ENCODE data around the gene NCAPG2. TPM values are rescaled to one million over a fixed set of nuclear protein-coding genes. Genes with fewer than 3 reads are reported as not detected.

NCAPG2 gene
- total and polyA plus RNA-seq, 2 experiments from 2014 or later: 38.7 to 91.2 TPM

GRCh38 chr7:158727690-158728089 is 23.1 kb upstream of the NCAPG2 start (continued):
- TF ChIP-seq CTCF (conservative IDR thresholded peaks at IDR 0.05; ENCODE audit: low read depth in 2 of 2) (no peak), EZH2phosphoT487 (IDR thresholded peaks at IDR 0.05; ENCODE audit: unreplicated experiment) (no peak), NANOG (IDR thresholded peaks at IDR 0.05; ENCODE audit: borderline replicate concordance) (no peak), CREB1 (CRISPR knock-in tag; IDR thresholded peaks at IDR 0.05; ENCODE audit: low read depth) (no peak)

GRCh38 chr7:158726277-158726807 is 21.7 kb upstream of the NCAPG2 start:
- no peaks in the 10 kb centered on the region for H3K36me3 ChIP-seq (ENCODE audit: insufficient read depth)
- no peak overlapping the region for H3K4me3 Mint-ChIP-seq
- no peak for DNase-seq (ENCODE audit: low spot score)
- H3K9me2 ChIP-seq (ENCODE audit: insufficient read depth): 0 out of 2 replicates have a peak, but pooled peaks cover 4% of the 10 kb centered on the region
- no peak overlapping the region for H3K4me3 ChIP-seq
- no peak overlapping the region for H3K27ac Mint-ChIP-seq
- TF ChIP-seq ETS1 (IDR thresholded peaks at IDR 0.05) (no peak), EZH2 (IDR thresholded peaks at IDR 0.05; ENCODE audit: low read depth, unreplicated experiment) (no peak), ZNF331 (CRISPR knock-in tag; IDR thresholded peaks at IDR 0.05; ENCODE audit: low read depth) (no peak), ZNF462 (CRISPR knock-in tag; IDR thresholded peaks at IDR 0.05) (no peak), POLR2AphosphoS5 (IDR thresholded peaks at IDR 0.05; ENCODE audit: low read depth) (no peak), JUNB (IDR thresholded peaks at IDR 0.05; ENCODE audit: unreplicated experiment) (no peak), STAT1 (IDR thresholded peaks at IDR 0.05; ENCODE audit: unreplicated experiment) (no peak), NANOG (IDR thresholded peaks at IDR 0.05; ENCODE audit: borderline replicate concordance) (no peak), ZNF114 (CRISPR knock-in tag; IDR thresholded peaks at IDR 0.05) (no peak), CTCF (conservative IDR thresholded peaks at IDR 0.05; ENCODE audit: low read depth in 2 of 2) (no peak)
- H2AFZ ChIP-seq: no peak overlapping the region
- H3K79me2 ChIP-seq (replicated peaks; ENCODE audit: insufficient read depth): no peaks in the 10 kb centered on the region
- no peaks in the 10 kb centered on the region for H3K4me1 ChIP-seq (ENCODE audit: insufficient read depth)
- H3K27me3 ChIP-seq (ENCODE audit: insufficient read depth): no peaks in the 10 kb centered on the region
- no peak overlapping the region for H3K27ac ChIP-seq (ENCODE audit: low read depth)
- H3K4me2 ChIP-seq: no peak overlapping the region
- peaks cover 10% of the 10 kb centered on the region for H3K36me3 Mint-ChIP-seq (ENCODE audit: low read depth)
- H3K9me3 Mint-ChIP-seq: no peaks in the 10 kb centered on the region
- peaks cover 21% of the 10 kb centered on the region for H3K4me1 Mint-ChIP-seq
- H4K20me1 ChIP-seq (replicated peaks; ENCODE audit: insufficient read depth): no peaks in the 10 kb centered on the region
- ATAC-seq: no peak
- 0 out of 2 replicates have a peak, but pooled peaks cover 4% of the 10 kb centered on the region for H3F3A ChIP-seq (replicated peaks; ENCODE audit: low read depth)
- peaks cover 11% of the 10 kb centered on the region for H3K27me3 Mint-ChIP-seq (ENCODE audit: insufficient read depth, low read depth, poor library complexity)

Data from GM23338 (cell line).